Liver (tissue), 3 donors: Measurements from ENCODE around the gene CALM3.

Experiments
- GABPA ChIP-seq, 2 donors: IDR thresholded peaks in 1 of 2; conservative IDR thresholded peaks in 1 of 2; 2 replicates each; pipeline ENCODE4 v1.6.1; 2016; ENCODE audit warnings: antibody characterized with exemption in 2 of 2, mild to moderate bottlenecking in 1 of 2, moderate library complexity in 1 of 2
- HNF4A ChIP-seq, 2 donors: conservative IDR thresholded peaks; 2 replicates each; pipeline ENCODE4 v1.6.1; 2016; ENCODE audit warnings: antibody characterized with exemption in 2 of 2, mild to moderate bottlenecking in 2 of 2
- RAD21 ChIP-seq, 2 donors: IDR thresholded peaks; 2 replicates each; pipeline ENCODE4 v1.6.1; 2016; ENCODE audit warnings: antibody characterized with exemption in 2 of 2, mild to moderate bottlenecking in 2 of 2
- RXRA ChIP-seq, 2 donors: IDR thresholded peaks; 2 replicates each; pipeline ENCODE4 v1.6.1; 2017 to 2018; ENCODE audit warnings: antibody characterized with exemption in 2 of 2, mild to moderate bottlenecking in 1 of 2
- SP1 ChIP-seq: IDR thresholded peaks from 2 replicates; pipeline ENCODE4 v1.6.1; 2018; ENCODE audit warnings: antibody characterized with exemption, mild to moderate bottlenecking
- TAF1 ChIP-seq: conservative IDR thresholded peaks from 2 replicates; pipeline ENCODE4 v1.6.1; 2016; ENCODE audit warnings: antibody characterized with exemption, mild to moderate bottlenecking
- YY1 ChIP-seq: IDR thresholded peaks from 2 replicates; pipeline ENCODE4 v1.6.1; 2016; ENCODE audit warnings: antibody characterized with exemption, mild to moderate bottlenecking
- TF ChIP-seq, protein P1 (sequence below): fragments of 150-350 bp; IDR thresholded peaks from 2 replicates; pipeline ENCODE4 v1.5.1; 2017; ENCODE audit warnings: improper control_type of control experiment, low read depth, low read length; ENCODE audit not compliant: missing input control
- TF ChIP-seq, protein P2 (sequence below): IDR thresholded peaks from 2 replicates; pipeline ENCODE4 v1.6.1; 2016; ENCODE audit warnings: antibody characterized with exemption
- TF ChIP-seq, protein P3 (sequence below): IDR thresholded peaks from 2 replicates; pipeline ENCODE4 v1.6.1; 2016; ENCODE audit warnings: antibody characterized with exemption
- TF ChIP-seq, protein P4 (sequence below): IDR thresholded peaks from 2 replicates; pipeline ENCODE4 v1.6.1; 2016; ENCODE audit warnings: antibody characterized with exemption
- donor health status: healthy.
- donor health status: healthy.

DNA sequence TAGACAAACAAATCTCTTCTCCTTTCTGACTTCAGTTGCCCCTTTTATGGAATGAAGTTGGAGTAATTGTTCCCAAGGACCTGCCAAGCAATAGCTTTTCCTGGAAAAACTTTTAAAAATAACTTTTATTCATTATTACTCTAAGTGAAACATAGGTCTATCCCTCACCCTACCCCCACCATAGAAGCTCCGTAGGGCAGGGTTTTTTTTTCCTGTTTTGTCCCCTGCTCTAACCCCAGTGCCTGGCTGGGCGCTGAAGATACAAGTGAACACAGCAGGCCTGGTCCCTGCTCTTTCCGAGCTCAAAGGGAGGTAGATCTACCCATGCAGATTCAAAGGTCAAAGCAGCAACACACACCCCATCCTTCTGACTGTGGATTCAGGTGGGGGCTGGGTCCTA is 43.6 kb downstream of the CALM3 start:
- TF ChIP-seq, protein P1, sequence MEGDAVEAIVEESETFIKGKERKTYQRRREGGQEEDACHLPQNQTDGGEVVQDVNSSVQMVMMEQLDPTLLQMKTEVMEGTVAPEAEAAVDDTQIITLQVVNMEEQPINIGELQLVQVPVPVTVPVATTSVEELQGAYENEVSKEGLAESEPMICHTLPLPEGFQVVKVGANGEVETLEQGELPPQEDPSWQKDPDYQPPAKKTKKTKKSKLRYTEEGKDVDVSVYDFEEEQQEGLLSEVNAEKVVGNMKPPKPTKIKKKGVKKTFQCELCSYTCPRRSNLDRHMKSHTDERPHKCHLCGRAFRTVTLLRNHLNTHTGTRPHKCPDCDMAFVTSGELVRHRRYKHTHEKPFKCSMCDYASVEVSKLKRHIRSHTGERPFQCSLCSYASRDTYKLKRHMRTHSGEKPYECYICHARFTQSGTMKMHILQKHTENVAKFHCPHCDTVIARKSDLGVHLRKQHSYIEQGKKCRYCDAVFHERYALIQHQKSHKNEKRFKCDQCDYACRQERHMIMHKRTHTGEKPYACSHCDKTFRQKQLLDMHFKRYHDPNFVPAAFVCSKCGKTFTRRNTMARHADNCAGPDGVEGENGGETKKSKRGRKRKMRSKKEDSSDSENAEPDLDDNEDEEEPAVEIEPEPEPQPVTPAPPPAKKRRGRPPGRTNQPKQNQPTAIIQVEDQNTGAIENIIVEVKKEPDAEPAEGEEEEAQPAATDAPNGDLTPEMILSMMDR: no peak
- TF ChIP-seq, protein P2, sequence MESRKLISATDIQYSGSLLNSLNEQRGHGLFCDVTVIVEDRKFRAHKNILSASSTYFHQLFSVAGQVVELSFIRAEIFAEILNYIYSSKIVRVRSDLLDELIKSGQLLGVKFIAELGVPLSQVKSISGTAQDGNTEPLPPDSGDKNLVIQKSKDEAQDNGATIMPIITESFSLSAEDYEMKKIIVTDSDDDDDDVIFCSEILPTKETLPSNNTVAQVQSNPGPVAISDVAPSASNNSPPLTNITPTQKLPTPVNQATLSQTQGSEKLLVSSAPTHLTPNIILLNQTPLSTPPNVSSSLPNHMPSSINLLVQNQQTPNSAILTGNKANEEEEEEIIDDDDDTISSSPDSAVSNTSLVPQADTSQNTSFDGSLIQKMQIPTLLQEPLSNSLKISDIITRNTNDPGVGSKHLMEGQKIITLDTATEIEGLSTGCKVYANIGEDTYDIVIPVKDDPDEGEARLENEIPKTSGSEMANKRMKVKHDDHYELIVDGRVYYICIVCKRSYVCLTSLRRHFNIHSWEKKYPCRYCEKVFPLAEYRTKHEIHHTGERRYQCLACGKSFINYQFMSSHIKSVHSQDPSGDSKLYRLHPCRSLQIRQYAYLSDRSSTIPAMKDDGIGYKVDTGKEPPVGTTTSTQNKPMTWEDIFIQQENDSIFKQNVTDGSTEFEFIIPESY: no peak
- TF ChIP-seq, protein P3, sequence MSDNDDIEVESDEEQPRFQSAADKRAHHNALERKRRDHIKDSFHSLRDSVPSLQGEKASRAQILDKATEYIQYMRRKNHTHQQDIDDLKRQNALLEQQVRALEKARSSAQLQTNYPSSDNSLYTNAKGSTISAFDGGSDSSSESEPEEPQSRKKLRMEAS: no peak
- TF ChIP-seq HNF4A (conservative IDR thresholded peaks at IDR 0.05) (no peak), RXRA (IDR thresholded peaks at IDR 0.05) (no peak), RAD21 (IDR thresholded peaks at IDR 0.05) (no peak), SP1 (no peak), YY1 (no peak), GABPA (IDR thresholded peaks at IDR 0.05 in 1 of 2, conservative IDR thresholded peaks at IDR 0.05 in 1 of 2) (no peak), TAF1 (no peak)
- TF ChIP-seq, protein P4, sequence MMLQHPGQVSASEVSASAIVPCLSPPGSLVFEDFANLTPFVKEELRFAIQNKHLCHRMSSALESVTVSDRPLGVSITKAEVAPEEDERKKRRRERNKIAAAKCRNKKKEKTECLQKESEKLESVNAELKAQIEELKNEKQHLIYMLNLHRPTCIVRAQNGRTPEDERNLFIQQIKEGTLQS: no peak
